A549 treated with DMSO at 1 μM for 4 hours (cell line): ENCODE data around the gene TBC1D9B. TPM values are rescaled to one million over a fixed set of nuclear protein-coding genes. Genes with fewer than 3 reads are reported as not detected.

Experiments
- total RNA-seq: library from RNA; stranded (reverse); fragments of 200-300 nt; extraction: Qiagen RNA extraction; gene quantifications from 5 replicates; pipeline ENCODE4 v1.2.3, GENCODE V29; 2022; ENCODE audit warnings: low read depth

TBC1D9B gene
- 54.5 to 68.3 TPM (median 66.8 TPM) in 5 replicates for total RNA-seq

GRCh38 chr5:179907556-179908324, at the start of gene TBC1D9B:
TSS of gene TBC1D9B (minus strand) at chr5:179907897. CDS start at chr5:179907821, 76 bp downstream.

GRCh38 chr5:179858586-179859427, 48.9 kb downstream of the TBC1D9B start, which contains the start of gene MRNIP:
TSS of gene MRNIP (minus strand) at chr5:179858817. CDS start at chr5:179858796, 21 bp downstream.

GRCh38 chr5:179820483-179821297, 87.0 kb downstream of the TBC1D9B start, which contains the start of gene SQSTM1:
TSS of gene SQSTM1 (plus strand) at chr5:179820905. CDS start at chr5:179820937, 32 bp downstream.

Other genes with a start within 250 kb of the TBC1D9B start
- not detected in 5 replicates for gene CBY3, start 226.9 kb downstream of the TBC1D9B start, total RNA-seq
- 358 to 432 TPM (median 413 TPM) in 5 replicates for gene CANX, start 208.9 kb downstream of the TBC1D9B start, total RNA-seq
- 19.0 to 23.5 TPM (median 22.0 TPM) in 5 replicates for gene MAML1, start 175.1 kb downstream of the TBC1D9B start, total RNA-seq
- 0.26 to 0.34 TPM in 2 of 5 replicates, not detected in the others for gene LTC4S, start 113.9 kb downstream of the TBC1D9B start, total RNA-seq
- 229 to 281 TPM (median 250 TPM) in 5 replicates for gene MGAT4B, start 101.0 kb downstream of the TBC1D9B start, total RNA-seq
- 1,364 to 2,085 TPM (median 1,478 TPM) in 5 replicates for gene SQSTM1, start 87.0 kb downstream of the TBC1D9B start, total RNA-seq
- 11.5 to 22.9 TPM (median 20.2 TPM) in 5 replicates for gene MRNIP, start 49.1 kb downstream of the TBC1D9B start, total RNA-seq
- gene RNF130, start 163.9 kb upstream of the TBC1D9B start, total RNA-seq = 32.2 to 43.9 TPM (median 41.4 TPM) in 5 replicates